Uterus (tissue), 2 donors: ENCODE measurements around the gene MARCKS.

Source experiments
- CTCF ChIP-seq, 4 experiments: fragments of 200-600 bp in 2 of 4; fragments of 450-650 bp in 2 of 4; sonication (generic) in 2 of 4; IDR thresholded peaks; one replicate each; pipeline ENCODE4 v1.5.1; 2016 to 2019; ENCODE audit warnings: antibody characterized with exemption in 4 of 4, mild to moderate bottlenecking in 2 of 4, moderate library complexity in 1 of 4
- POLR2A ChIP-seq, 2 donors: fragments of 450-650 bp; IDR thresholded peaks; one replicate each; pipeline ENCODE4 v1.6.1; 2016; ENCODE audit warnings: antibody characterized with exemption in 2 of 2, mild to moderate bottlenecking in 1 of 2, moderate library complexity in 1 of 2

GRCh38 chr6:113882336-113883022, 25.3 kb downstream of the MARCKS start:
- TF ChIP-seq CTCF (IDR thresholded peaks at IDR 0.05) (no peak), POLR2A (IDR thresholded peaks at IDR 0.05) (no peak)
